SK-N-SH (cell line): ENCODE data around the gene CEBPG.

Experiments used
- CTCF ChIP-seq: fragments of 200-600 bp; sonication (generic); IDR thresholded peaks from 2 replicates; pipeline ENCODE4 v1.6.1; 2017; ENCODE audit warnings: antibody characterized with exemption, mild to moderate bottlenecking, moderate library complexity
- POLR2AphosphoS5 ChIP-seq: IDR thresholded peaks from 2 replicates; pipeline ENCODE4 v1.6.1; 2012; ENCODE audit warnings: low read depth, low read length
- SIN3A ChIP-seq: IDR thresholded peaks from 2 replicates; pipeline ENCODE4 v1.6.1; 2012; ENCODE audit warnings: low read depth, mild to moderate bottlenecking, low read length, moderate library complexity, borderline replicate concordance
- TEAD4 ChIP-seq: IDR thresholded peaks from 2 replicates; pipeline ENCODE4 v1.4.0; 2012; ENCODE audit warnings: mild to moderate bottlenecking, borderline replicate concordance; ENCODE audit not compliant: insufficient read depth

GRCh38 chr19:33414667-33415605 is 41.4 kb downstream of the CEBPG start:
- TF ChIP-seq CTCF (no peak), POLR2AphosphoS5 (no peak), SIN3A (no peak), TEAD4 (no peak)
